HG03432 (cell line): ENCODE data around the gene SSBP1.
"Not testable (repeated sequence)": the region's sequence is repeated elsewhere in the genome, so short reads cannot be mapped to it uniquely, and the experiment has no call there.

Source experiments
- ATAC-seq: cut with Tn5 transposase; IDR thresholded peaks from one replicate; pipeline ENCODE4 v1.9.1; 2021; ENCODE audit warnings: mild to moderate bottlenecking, moderate library complexity; ENCODE audit not compliant: unreplicated experiment

SSBP1 gene

GRCh38 chr7:141708351-141708750 lies 29.8 kb upstream of the SSBP1 start, which contains the start of gene WEE2:
Gene WEE2, plus strand, starts transcription at chr7:141708353. Its CDS starts 406 bp downstream, at chr7:141708759.
- ATAC-seq = no peak

- ATAC-seq = no peak
Observed at GRCh38 chr7:141709318-141709717, 28.8 kb upstream of the SSBP1 start.

GRCh38 chr7:141709749-141710148 lies 28.4 kb upstream of the SSBP1 start:
- ATAC-seq = no peak

GRCh38 chr7:141710301-141710700 lies 27.9 kb upstream of the SSBP1 start:
- no peak for ATAC-seq

GRCh38 chr7:141712603-141713255 lies 25.4 kb upstream of the SSBP1 start:
- ATAC-seq = no peak

GRCh38 chr7:141713890-141714289 lies 24.3 kb upstream of the SSBP1 start:
- no peak for ATAC-seq

GRCh38 chr7:141714571-141714970 lies 23.6 kb upstream of the SSBP1 start:
- no peak for ATAC-seq

GRCh38 chr7:141715018-141715417 lies 23.1 kb upstream of the SSBP1 start:
- no peak for ATAC-seq

- no peak for ATAC-seq
Observed at GRCh38 chr7:141715794-141716689, 22.1 kb upstream of the SSBP1 start.

GRCh38 chr7:141717450-141717849 lies 20.7 kb upstream of the SSBP1 start:
- ATAC-seq = no peak

GRCh38 chr7:141722529-141722928 lies 15.6 kb upstream of the SSBP1 start:
- ATAC-seq = peak; percentile 56

GRCh38 chr7:141729020-141729419 lies 9.1 kb upstream of the SSBP1 start:
- ATAC-seq = no peak

GRCh38 chr7:141731476-141732149 lies 6.5 kb upstream of the SSBP1 start:
- ATAC-seq = no peak

- ATAC-seq = no peak
Observed at GRCh38 chr7:141737118-141737835, 881 bp upstream of the SSBP1 start.

GRCh38 chr7:141738592-141739013 lies 445 bp downstream of the SSBP1 start:
- ATAC-seq = no peak

GRCh38 chr7:141739250-141739649 lies 1.1 kb downstream of the SSBP1 start:
- no peak for ATAC-seq

- ATAC-seq = no peak
Observed at GRCh38 chr7:141742229-141742628, 4.1 kb downstream of the SSBP1 start.

GRCh38 chr7:141744131-141744530 lies 6.0 kb downstream of the SSBP1 start:
- ATAC-seq = no peak

- ATAC-seq = no peak
Observed at GRCh38 chr7:141748396-141748795, 10.2 kb downstream of the SSBP1 start.

- ATAC-seq = not testable (repeated sequence)
Observed at GRCh38 chr7:141751904-141752303, 13.7 kb downstream of the SSBP1 start.

- ATAC-seq = no peak
Observed at GRCh38 chr7:141752634-141753033, 14.5 kb downstream of the SSBP1 start.
